Sigmoid colon (tissue), 7 donors: ENCODE results near the gene SIX5. TPM values are rescaled to one million over a fixed set of nuclear protein-coding genes. Genes with fewer than 3 reads are reported as not detected.

ENCODE experiments used
- DNase-seq: peaks from one replicate; pipeline ENCODE4 v3.0.0-alpha.2; 2019
- H3K27ac ChIP-seq, 4 donors: fragments of 200-600 bp; sonication (generic); one replicate each; pipeline ENCODE4 v1.5.1; 2016 to 2019; ENCODE audit warnings: mild to moderate bottlenecking in 1 of 4
- H3K27me3 ChIP-seq, 3 donors: fragments of 200-600 bp; sonication (generic); one replicate each; pipeline ENCODE4 v1.5.1; 2019; ENCODE audit warnings: mild to moderate bottlenecking in 1 of 3
- H3K36me3 ChIP-seq, 4 donors: fragments of 200-600 bp; sonication (generic); one replicate each; pipeline ENCODE4 v1.5.1; 2016 to 2019
- H3K4me1 ChIP-seq, 4 donors: fragments of 200-600 bp; sonication (generic); one replicate each; pipeline ENCODE4 v1.5.1; 2017 to 2019
- H3K4me3 ChIP-seq, 4 donors: fragments of 200-600 bp; sonication (generic); one replicate each; pipeline ENCODE4 v1.5.1; 2017 to 2019; ENCODE audit warnings: mild to moderate bottlenecking in 2 of 4, moderate library complexity in 1 of 4
- H3K9me3 ChIP-seq, 4 donors: fragments of 200-600 bp in 3 of 4; sonication (generic) in 3 of 4; one replicate each; pipeline versions ENCODE4 v1.5.1 to v1.6.1; 2013 to 2019
- CTCF ChIP-seq, 4 experiments: fragments of 450-650 bp in 3 of 4; fragments of 200-600 bp in 1 of 4; IDR thresholded peaks; one replicate each; pipeline ENCODE4 v1.5.1; 2016 to 2019; ENCODE audit warnings: antibody characterized with exemption in 4 of 4, mild to moderate bottlenecking in 3 of 4, moderate library complexity in 2 of 4
- EP300 ChIP-seq, 4 donors: sonication (generic); formaldehyde crosslinking; IDR thresholded peaks; one replicate each; pipeline ENCODE4 v1.6.1; 2017; ENCODE audit warnings: antibody characterized with exemption in 4 of 4
- POLR2A ChIP-seq, 2 donors: fragments of 450-650 bp; IDR thresholded peaks; one replicate each; pipeline ENCODE4 v1.6.1; 2016; ENCODE audit warnings: antibody characterized with exemption in 2 of 2, mild to moderate bottlenecking in 2 of 2, moderate library complexity in 2 of 2
- POLR2AphosphoS5 ChIP-seq, 4 donors: sonication (generic); formaldehyde crosslinking; IDR thresholded peaks; one replicate each; pipeline ENCODE4 v1.6.1; 2017; ENCODE audit warnings: antibody characterized with exemption in 4 of 4
- WGBS, 2 donors: extraction: QIAGEN DNeasy Blood & Tissue Kit; methylation state at CpG; one replicate each; pipeline ENCODE4 v1.1.7; 2013; 5-methylcytosine and 5-hydroxymethylcytosine counted together
- intact Hi-C: fragments of 100-400 bp; cut with DNase I; formaldehyde crosslinking; loops from one replicate; pipeline ENCODE4 v1.15.1; 2023
- polyA plus RNA-seq, 3 donors: library from polyadenylated mRNA; stranded (reverse); fragments of 200-250 nt; gene quantifications; one replicate each; pipeline ENCODE4 v1.2.3, GENCODE V29; 2013
- total RNA-seq, 4 donors: library from RNA; depleted of rRNA; stranded (reverse); fragments of >200 nt; gene quantifications; one replicate each; pipeline ENCODE4 v1.1.0, GENCODE V29; 2016
- donor health status: healthy with polysubstance abuse.
- donor health status: Bipolar disorder and iron deficiency.
- donor health status: healthy.

The SIX5 gene
- total RNA-seq (10 to 100 TPM; 16.8 to 20.7 (median 18.7) TPM), polyA plus RNA-seq (10 to 100 TPM in 1 of 3 donors, 1 to 10 TPM in 2; 4.2 to 11.6 (median 7.8) TPM)

- peaks cover 0 to 30% (median 22%) of the 10 kb centered on the region in 4 donors for H3K36me3 ChIP-seq
- intact Hi-C loops: loop anchor here (2.0 kb wide), 1 partner anchor 38 kb away; the partner anchor contains the start of gene FBXO46
- peak within 1 kb of the TSS; percentile 64 to 93 (median 84) for H3K4me3 ChIP-seq
- H3K27ac ChIP-seq: peak within 1 kb of the TSS; percentile 89 to 99 (median 98)
- TF ChIP-seq EP300 (IDR thresholded peaks at IDR 0.05) (peak in 1 of 4 donors; percentile 81), POLR2AphosphoS5 (IDR thresholded peaks at IDR 0.05) (peak; percentile 91 to 97 (median 96)), POLR2A (IDR thresholded peaks at IDR 0.05) (peak; percentile 93 to 95), CTCF (IDR thresholded peaks at IDR 0.05) (no peak)
- 0 to 1% methylated on average over 70 of the region's 70 CpGs for WGBS, 2 donors
- no peaks in the 10 kb centered on the region for H3K9me3 ChIP-seq
- no peaks in the 10 kb centered on the region for H3K27me3 ChIP-seq
- peak; percentile 99 for DNase-seq
- peaks cover 3 to 59% (median 45%) of the 10 kb centered on the region in 4 donors for H3K4me1 ChIP-seq
Measured at GRCh38 chr19:45768984-45769782, at the start of gene SIX5. Gene SIX5, minus strand, starts transcription at chr19:45769252. Its CDS starts 408 bp downstream, at chr19:45768844.

- no peaks in the 10 kb centered on the region for H3K9me3 ChIP-seq
- no peak for DNase-seq
- peaks cover 8 to 35% (median 24%) of the 10 kb centered on the region in 3 donors for H3K27me3 ChIP-seq
- peaks cover 0 to 34% (median 5%) of the 10 kb centered on the region in 4 donors for H3K36me3 ChIP-seq
- peak in 1 of 4 donors; percentile 5 for TF ChIP-seq POLR2AphosphoS5 (IDR thresholded peaks at IDR 0.05)
- TF ChIP-seq EP300 (IDR thresholded peaks at IDR 0.05): no peak
- intact Hi-C loops: loop anchor here (5.0 kb wide), 1 partner anchor 64 kb away; no protein-coding TSS in a partner anchor
- no peak overlapping the region for H3K27ac ChIP-seq
- H3K4me3 ChIP-seq: no peak overlapping the region
- H3K4me1 ChIP-seq: peaks cover 0 to 23% (median 18%) of the 10 kb centered on the region in 4 donors
- 80 to 86% methylated on average over 19 of the region's 19 CpGs for WGBS, 2 donors
Measured at GRCh38 chr19:45817725-45818301, 48.8 kb upstream of the SIX5 start.

GRCh38 chr19:45817010-45817724 lies 48.1 kb upstream of the SIX5 start:
- peak; percentile 96 for DNase-seq
- intact Hi-C loops: loop anchor here (5.0 kb wide), 1 partner anchor 65 kb away; no protein-coding TSS in a partner anchor
- peaks cover 0 to 28% (median 0%) of the 10 kb centered on the region in 4 donors for H3K36me3 ChIP-seq
- 14 to 21% methylated on average over 24 of the region's 24 CpGs for WGBS, 2 donors
- peaks cover 8 to 42% (median 24%) of the 10 kb centered on the region in 3 donors for H3K27me3 ChIP-seq
- H3K4me1 ChIP-seq: peaks cover 0 to 23% (median 18%) of the 10 kb centered on the region in 4 donors
- peak overlapping the region in 1 of 4 donors; percentile 16 for H3K27ac ChIP-seq
- H3K4me3 ChIP-seq: no peak overlapping the region
- no peak for TF ChIP-seq EP300 (IDR thresholded peaks at IDR 0.05)
- TF ChIP-seq CTCF (IDR thresholded peaks at IDR 0.05): peak; percentile 82 to 92 (median 86)
- no peak for TF ChIP-seq POLR2A (IDR thresholded peaks at IDR 0.05)
- TF ChIP-seq POLR2AphosphoS5 (IDR thresholded peaks at IDR 0.05): peak in 2 of 4 donors; percentile 13 to 41
- no peaks in the 10 kb centered on the region for H3K9me3 ChIP-seq

GRCh38 chr19:45816236-45817009 lies 47.4 kb upstream of the SIX5 start:
- Histone ChIP-seq H3K4me1 (peaks cover 0 to 23% (median 18%) of the 10 kb centered on the region in 4 donors), H3K9me3 (no peaks in the 10 kb centered on the region), H3K27ac (peak overlapping the region in 1 of 4 donors; percentile 16), H3K4me3 (peak overlapping the region in 2 of 4 donors; percentile 38 to 45), H3K36me3 (peaks cover 0 to 23% (median 0%) of the 10 kb centered on the region in 4 donors), H3K27me3 (peaks cover 8 to 43% (median 24%) of the 10 kb centered on the region in 3 donors)
- 79 to 83% methylated on average over 18 of the region's 18 CpGs for WGBS, 2 donors
- TF ChIP-seq POLR2AphosphoS5 (IDR thresholded peaks at IDR 0.05): no peak
- no peak for TF ChIP-seq CTCF (IDR thresholded peaks at IDR 0.05)
- TF ChIP-seq EP300 (IDR thresholded peaks at IDR 0.05): no peak
- no peak for TF ChIP-seq POLR2A (IDR thresholded peaks at IDR 0.05)
- intact Hi-C loops: loop anchor here (5.0 kb wide), 1 partner anchor 66 kb away; no protein-coding TSS in a partner anchor
- DNase-seq: no peak
